Lung (tissue), 12 donors: ENCODE results near the gene OFD1. TPM values are rescaled to one million over a fixed set of nuclear protein-coding genes. Genes with fewer than 3 reads are reported as not detected.

ENCODE experiments used
- ATAC-seq: fragments of 200-7000 bp; cut with Tn5 transposase; one replicate; pipeline ENCODE4 v1.9.1; 2020; ENCODE audit warnings: moderate number of reproducible peaks; ENCODE audit not compliant: insufficient read depth, low FRiP score
- DNase-seq, 3 donors: peaks; one replicate each; pipeline ENCODE4 v3.0.0-alpha.2; 2013 to 2017
- H3K27ac ChIP-seq, 2 donors: one replicate each; pipeline ENCODE4 v1.5.1; 2013; ENCODE audit warnings: mild to moderate bottlenecking in 2 of 2, moderate library complexity in 2 of 2, control low read depth in 1 of 2, inconsistent platforms in 1 of 2, low read depth in 1 of 2, low read length in 1 of 2
- H3K27me3 ChIP-seq, 3 donors: one replicate each; pipeline ENCODE4 v1.5.1; 2013; ENCODE audit warnings: low read length in 2 of 3; ENCODE audit not compliant: control insufficient read depth in 3 of 3, insufficient read depth in 3 of 3
- H3K36me3 ChIP-seq, 4 donors: one replicate each; pipeline ENCODE4 v1.5.1; 2013; ENCODE audit warnings: low read length in 4 of 4, mild to moderate bottlenecking in 1 of 4, moderate library complexity in 1 of 4; ENCODE audit not compliant: control insufficient read depth in 4 of 4, insufficient read depth in 4 of 4
- H3K4me1 ChIP-seq, 5 donors: one replicate each; pipeline ENCODE4 v1.5.1; 2013; ENCODE audit warnings: low read length in 5 of 5, mild to moderate bottlenecking in 2 of 5, moderate library complexity in 1 of 5; ENCODE audit not compliant: control insufficient read depth in 5 of 5, insufficient read depth in 5 of 5
- H3K4me3 ChIP-seq: one replicate; pipeline ENCODE4 v1.5.1; 2013; ENCODE audit warnings: mild to moderate bottlenecking, control low read depth, moderate library complexity
- H3K9ac ChIP-seq, 2 donors: one replicate each; pipeline ENCODE4 v1.5.1; 2013; ENCODE audit warnings: low read length in 2 of 2, control low read depth in 1 of 2; ENCODE audit not compliant: insufficient read depth in 1 of 2
- H3K9me3 ChIP-seq, 4 donors: one replicate each; pipeline ENCODE4 v1.5.1; 2013; ENCODE audit warnings: low read length in 3 of 4, mild to moderate bottlenecking in 1 of 4, moderate library complexity in 1 of 4; ENCODE audit not compliant: control insufficient read depth in 4 of 4, insufficient read depth in 3 of 4
- WGBS, 2 donors: extraction: QIAGEN DNeasy Blood & Tissue Kit; methylation state at CpG; one replicate each; pipeline ENCODE4 v1.1.7; 2013; 5-methylcytosine and 5-hydroxymethylcytosine counted together
- polyA plus RNA-seq, 2 donors: library from polyadenylated mRNA; stranded (reverse); fragments of 200-250 nt; gene quantifications; one replicate each; pipeline ENCODE4 v1.2.1, GENCODE V29; 2013
- total RNA-seq, 2 donors: library from RNA; depleted of rRNA in 1 of 2; stranded (reverse); fragments of >200 nt in 1 of 2; gene quantifications; one replicate each; pipeline ENCODE4 v1.2.1, GENCODE V29; 2014 to 2021
- TF ChIP-seq, protein P1 (sequence below): IDR thresholded peaks from 2 replicates; pipeline ENCODE4 v1.5.1; 2012; ENCODE audit warnings: mild to moderate bottlenecking; ENCODE audit errors: control extremely low read depth, extremely low read depth
- donor health status: control.
- donor health status: control.
- donor health status: Bipolar disorder and iron deficiency.
- donor health status: healthy.
- donor health status: DM: yes; HTN: yes; CAD: no.

OFD1 gene
- total and polyA plus RNA-seq, 4 donors = 10.3 to 65.8 (median 34.6) TPM

DNA sequence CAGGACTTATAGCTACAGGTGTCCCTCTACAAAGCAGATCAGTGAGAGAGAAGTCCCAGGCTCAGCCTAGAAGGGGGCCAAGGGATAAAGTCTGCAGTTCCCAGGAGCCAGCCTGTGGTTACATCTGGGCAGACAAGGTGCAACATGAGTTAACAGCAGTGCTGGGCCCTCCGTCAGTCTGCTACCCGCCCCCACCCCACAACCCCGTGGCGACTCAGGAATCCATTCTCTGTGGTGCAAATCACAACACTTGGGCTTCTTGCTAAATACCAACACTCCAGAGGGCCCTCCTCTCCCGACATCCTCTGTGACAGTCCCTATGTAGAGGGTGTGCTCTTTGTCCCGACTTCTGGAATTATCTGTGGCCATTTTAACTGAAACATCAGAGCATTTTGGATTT is 68.6 kb downstream of the OFD1 start:
- Histone ChIP-seq H3K9me3 (peaks cover 0 to 1% (median 0%) of the 10 kb centered on the region in 4 donors), H3K36me3 (no peaks in the 10 kb centered on the region), H3K4me3 (no peak overlapping the region), H3K27ac (no peak overlapping the region), H3K9ac (no peak overlapping the region), H3K4me1 (no peaks in the 10 kb centered on the region), H3K27me3 (peaks cover 0 to 52% (median 20%) of the 10 kb centered on the region in 3 donors)
- DNase-seq (no peak), ATAC-seq (no peak)
- WGBS, 2 donors = 40 to 73% methylated on average over 6 of the region's 6 CpGs
- TF ChIP-seq, protein P1, sequence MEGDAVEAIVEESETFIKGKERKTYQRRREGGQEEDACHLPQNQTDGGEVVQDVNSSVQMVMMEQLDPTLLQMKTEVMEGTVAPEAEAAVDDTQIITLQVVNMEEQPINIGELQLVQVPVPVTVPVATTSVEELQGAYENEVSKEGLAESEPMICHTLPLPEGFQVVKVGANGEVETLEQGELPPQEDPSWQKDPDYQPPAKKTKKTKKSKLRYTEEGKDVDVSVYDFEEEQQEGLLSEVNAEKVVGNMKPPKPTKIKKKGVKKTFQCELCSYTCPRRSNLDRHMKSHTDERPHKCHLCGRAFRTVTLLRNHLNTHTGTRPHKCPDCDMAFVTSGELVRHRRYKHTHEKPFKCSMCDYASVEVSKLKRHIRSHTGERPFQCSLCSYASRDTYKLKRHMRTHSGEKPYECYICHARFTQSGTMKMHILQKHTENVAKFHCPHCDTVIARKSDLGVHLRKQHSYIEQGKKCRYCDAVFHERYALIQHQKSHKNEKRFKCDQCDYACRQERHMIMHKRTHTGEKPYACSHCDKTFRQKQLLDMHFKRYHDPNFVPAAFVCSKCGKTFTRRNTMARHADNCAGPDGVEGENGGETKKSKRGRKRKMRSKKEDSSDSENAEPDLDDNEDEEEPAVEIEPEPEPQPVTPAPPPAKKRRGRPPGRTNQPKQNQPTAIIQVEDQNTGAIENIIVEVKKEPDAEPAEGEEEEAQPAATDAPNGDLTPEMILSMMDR = no peak

DNA sequence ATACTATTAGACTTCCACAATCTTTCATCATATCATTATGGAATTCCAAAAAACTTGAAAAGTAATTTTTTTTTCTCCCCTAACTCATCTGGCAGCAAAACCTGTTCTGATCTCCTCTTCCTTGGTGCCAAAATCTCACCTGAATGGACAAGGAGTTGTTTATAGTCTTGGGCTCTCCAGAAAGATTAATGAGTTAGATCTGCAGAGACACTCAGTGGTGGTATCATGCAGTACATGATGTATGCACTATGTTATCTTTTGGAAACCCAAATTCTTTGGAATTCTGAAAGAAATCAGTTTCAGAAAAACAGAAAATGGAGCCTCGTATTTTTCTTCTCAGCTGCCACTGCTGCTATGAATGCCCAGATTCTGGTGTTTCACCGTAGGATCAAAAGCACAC is 70.7 kb downstream of the OFD1 start:
- TF ChIP-seq, protein P1 = no peak
- WGBS, 2 donors = 72 to 100% methylated on average over 2 of the region's 2 CpGs
- ATAC-seq (no peak), DNase-seq (no peak)
- Histone ChIP-seq H3K4me1 (no peaks in the 10 kb centered on the region), H3K9ac (no peak overlapping the region), H3K27me3 (peaks cover 0 to 52% (median 20%) of the 10 kb centered on the region in 3 donors), H3K4me3 (no peak overlapping the region), H3K27ac (no peak overlapping the region), H3K9me3 (no peaks in the 10 kb centered on the region), H3K36me3 (no peaks in the 10 kb centered on the region)

DNA sequence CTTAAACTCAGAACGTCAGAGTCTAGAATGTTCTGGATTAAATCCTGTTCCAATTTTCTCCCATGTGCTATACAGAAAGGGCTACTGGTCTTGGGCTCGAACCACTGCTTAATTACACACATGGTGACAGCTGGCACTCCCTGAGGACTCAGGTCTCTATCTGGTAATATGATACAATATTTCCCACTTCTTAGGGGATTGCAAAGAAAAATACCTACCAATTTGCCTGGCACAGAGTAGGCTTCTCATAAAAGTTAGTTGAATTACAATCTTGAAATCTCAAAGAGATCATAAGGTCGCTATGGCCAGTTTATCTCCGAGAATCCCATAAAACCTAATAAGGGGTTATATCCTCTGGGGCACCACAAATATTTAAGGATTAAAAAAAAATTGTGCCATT is 73.7 kb downstream of the OFD1 start:
- 71 to 83% methylated on average over 4 of the region's 4 CpGs for WGBS, 2 donors

More for the DNA sequence above, 73.7 kb downstream of the OFD1 start:
- no peak overlapping the region for H3K4me3 ChIP-seq
- no peak overlapping the region for H3K27ac ChIP-seq
- H3K9ac ChIP-seq = no peak overlapping the region
- no peaks in the 10 kb centered on the region for H3K9me3 ChIP-seq
- no peak for ATAC-seq
- H3K27me3 ChIP-seq = peaks cover 0 to 36% (median 22%) of the 10 kb centered on the region in 3 donors
- H3K36me3 ChIP-seq = no peaks in the 10 kb centered on the region
- H3K4me1 ChIP-seq = no peaks in the 10 kb centered on the region
- TF ChIP-seq, protein P1 = no peak
- DNase-seq = no peak
